ENCODE measurements around the gene SFMBT1.
"Not testable (repeated sequence)": the region's sequence is repeated elsewhere in the genome, so short reads cannot be mapped to it uniquely, and the experiment has no call there.

SFMBT1 gene

GRCh38 chr3:53073553-53074365 is 27.9 kb upstream of the SFMBT1 start:
- no peak for DNase-seq (ENCODE audit: low spot score)

- DNase-seq (ENCODE audit: low spot score): peak; percentile 41
Measured at GRCh38 chr3:53072653-53073552, 27.0 kb upstream of the SFMBT1 start.

DNA sequence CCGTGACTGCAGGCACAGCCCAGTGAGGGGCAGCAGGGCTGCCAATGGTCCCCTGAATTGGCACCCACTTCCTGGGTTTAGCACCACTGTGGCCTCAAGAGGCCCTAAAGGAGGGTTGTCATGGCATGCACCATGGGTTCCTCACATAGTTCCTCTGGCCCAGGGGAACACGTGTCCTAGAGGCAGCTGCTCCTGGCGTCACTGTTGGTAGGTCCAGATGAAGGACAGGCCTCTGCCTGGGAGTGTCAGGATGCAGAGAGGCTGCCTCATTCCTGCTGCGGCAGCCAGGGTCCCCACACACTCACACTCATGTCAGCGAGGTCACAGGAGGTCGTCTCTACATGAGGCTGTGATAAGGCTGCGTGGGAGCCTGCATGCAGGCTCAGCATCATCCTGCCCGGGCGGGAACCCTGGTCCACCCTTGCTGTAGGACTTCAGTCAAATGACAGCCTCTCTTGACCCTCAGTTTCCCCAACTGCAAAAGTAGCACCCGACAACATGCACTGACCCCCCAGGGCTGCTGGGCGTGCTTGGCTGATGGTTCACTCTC is 26.1 kb upstream of the SFMBT1 start:
- DNase-seq (ENCODE audit: low spot score): no peak

DNA sequence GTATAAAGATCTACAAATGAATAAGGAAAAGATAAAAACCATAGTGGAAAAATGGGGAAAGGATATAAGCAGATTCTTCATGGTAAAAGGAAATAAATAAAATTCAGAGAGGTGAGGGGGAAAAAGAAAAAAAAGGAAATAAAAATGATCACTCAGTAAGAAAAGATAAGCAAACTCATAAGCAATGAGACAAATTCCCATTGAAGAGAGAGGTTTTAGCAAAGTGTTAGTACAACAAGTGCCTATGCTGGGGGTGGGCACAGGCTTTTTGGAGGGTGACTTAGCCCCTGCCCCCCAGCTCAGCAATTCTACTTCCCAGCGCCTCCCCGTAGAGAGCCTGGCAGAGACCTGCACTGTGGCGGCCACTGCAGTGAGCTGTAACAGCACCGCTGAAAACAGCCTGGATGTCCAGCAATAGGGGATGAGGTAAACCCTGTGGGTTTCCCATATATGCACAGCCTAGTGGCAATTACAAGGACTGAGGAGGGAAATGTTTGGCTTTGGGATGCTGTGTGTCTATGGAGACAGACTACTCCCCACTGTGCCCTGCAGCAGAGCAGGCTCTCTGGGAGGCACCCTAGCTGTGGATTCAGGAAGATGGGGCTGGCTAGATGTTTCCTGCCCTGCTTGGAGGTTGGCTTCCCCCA is 23.7 kb upstream of the SFMBT1 start:
- DNase-seq (ENCODE audit: low spot score): no peak

DNA sequence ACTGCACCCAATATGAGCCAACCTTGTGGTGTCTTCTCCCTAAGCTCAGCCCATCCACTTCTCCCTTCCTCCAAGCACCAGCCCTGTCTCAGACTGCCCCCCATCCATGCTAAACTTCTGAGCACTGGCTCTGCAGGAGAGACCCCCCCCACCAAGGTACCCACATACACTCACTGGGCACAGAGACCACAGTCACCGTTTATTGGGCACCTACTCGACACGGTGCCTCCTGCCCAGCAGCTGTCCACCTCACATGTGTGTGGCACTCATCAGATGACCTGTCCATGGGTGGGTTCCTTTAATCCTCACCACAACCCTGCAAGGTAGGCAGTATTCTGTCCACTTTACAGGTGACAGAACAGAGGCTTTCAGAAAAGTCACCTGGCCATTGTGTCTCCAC is 22.3 kb upstream of the SFMBT1 start:
- no peak for DNase-seq (ENCODE audit: low spot score)

GRCh38 chr3:53067567-53067966 is 21.7 kb upstream of the SFMBT1 start:
- DNase-seq (ENCODE audit: low spot score): no peak

DNA sequence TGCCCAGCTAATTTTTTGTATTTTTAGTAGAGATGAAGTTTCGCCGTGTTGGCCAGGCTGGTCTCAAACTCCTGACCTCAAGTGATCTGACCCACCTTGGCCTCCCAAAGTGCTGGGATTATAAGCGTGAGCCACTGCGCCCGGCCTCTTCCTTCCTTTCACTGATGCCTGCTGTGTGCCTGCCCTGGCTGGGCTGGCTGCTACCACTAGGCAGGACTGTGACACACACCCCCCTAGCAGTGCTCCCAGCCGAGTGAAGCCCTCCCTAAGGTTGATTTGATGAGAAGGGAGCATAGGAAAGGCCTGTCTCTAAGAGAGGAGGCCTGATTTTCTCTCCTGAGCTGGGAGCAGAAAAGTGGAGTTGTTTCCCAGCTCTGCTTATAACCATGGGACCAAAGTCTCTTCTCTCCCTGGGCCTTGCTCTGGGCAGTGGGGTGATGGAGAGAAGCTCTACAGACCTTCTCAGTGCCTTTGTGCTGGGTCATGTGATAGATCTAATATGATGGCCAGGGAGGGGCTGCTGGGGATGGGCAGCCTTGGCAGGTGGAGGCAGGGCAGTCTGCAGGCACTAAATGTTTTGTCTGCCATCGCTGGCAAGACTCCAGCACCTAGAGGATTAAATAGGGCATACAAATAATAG is 20.1 kb upstream of the SFMBT1 start:
- no peak for DNase-seq (ENCODE audit: low spot score)

DNA sequence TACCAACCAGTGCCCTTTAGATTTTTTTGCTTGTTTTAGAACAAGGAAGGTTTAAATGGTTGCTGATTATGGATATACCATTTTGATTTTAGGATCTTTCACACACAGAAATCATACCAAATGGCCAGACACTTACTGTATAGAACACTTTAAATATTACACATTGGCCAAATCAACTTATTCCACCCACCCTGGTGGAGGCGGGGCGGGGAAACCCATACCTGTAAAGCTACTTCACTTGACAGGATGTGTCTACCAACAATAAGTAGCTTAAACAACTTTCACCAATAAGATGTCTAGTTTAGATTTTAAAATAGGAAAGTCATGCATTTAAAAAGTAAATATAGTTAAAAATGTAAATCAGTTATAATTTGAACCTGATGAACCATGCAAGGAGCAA is 17.0 kb upstream of the SFMBT1 start:
- no peak for DNase-seq (ENCODE audit: low spot score)

- DNase-seq (ENCODE audit: low spot score): peak; percentile 19
Measured at GRCh38 chr3:53056442-53056841, 10.6 kb upstream of the SFMBT1 start.

DNA sequence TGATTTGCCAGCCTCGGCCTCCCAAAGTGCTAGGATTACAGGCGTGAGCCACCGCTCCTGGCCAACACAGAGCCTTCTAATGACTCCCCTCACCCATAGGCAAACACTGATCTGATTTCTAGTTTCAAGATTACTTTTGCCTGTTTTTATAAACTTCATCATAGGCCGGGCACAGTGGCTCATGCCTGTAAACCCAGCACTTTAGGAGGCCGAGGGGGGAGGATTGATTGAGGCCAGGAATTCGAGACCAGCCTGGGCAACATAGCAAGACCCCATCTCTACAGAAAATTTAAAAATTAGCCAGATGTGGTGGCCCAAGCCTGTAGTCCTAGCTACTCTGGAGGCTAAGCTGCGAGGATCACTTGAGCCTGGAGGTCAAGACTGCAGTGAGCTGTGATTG is 8.4 kb upstream of the SFMBT1 start:
- not testable (repeated sequence) for DNase-seq (ENCODE audit: low spot score)

DNA sequence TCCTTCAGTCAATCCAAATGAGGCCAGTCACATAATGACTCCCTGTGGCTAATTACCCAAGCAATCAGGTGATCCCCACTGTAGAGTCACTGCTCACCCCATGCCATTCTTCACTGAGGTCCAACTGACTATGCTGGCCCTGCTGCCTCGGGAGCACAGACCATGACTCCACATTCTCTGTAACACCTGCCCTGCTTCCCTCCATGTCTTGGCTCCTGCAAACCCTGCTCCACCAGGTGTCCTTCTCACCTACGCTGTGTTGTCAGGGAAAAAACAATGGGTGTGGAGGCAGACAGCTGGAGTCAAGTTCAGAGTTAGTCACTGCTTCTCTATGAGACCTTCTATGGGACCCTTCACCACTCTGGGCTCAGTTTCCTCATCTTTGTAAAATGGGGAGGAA is 6.1 kb upstream of the SFMBT1 start:
- no peak for DNase-seq (ENCODE audit: low spot score)

DNA sequence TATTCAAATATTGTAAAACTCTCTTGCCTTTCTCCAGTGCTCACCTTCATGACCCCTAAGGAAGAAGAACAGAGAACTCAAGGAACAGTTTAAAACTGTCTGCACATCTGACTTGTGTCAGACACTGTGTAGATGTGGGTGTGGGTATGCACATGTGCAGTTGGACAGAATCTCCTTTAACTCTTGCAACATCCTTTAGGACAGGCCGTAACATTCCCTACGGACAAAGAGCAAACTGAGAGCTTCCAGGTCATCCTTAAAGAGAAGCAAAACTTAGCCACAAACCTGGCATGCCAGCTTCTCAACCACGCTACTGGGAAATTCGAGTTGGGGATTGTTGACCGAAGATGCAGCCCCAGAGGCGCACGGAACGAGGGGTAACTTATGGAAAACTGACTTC is 4.1 kb upstream of the SFMBT1 start:
- no peak for DNase-seq (ENCODE audit: low spot score)

- peak; percentile 38 for DNase-seq (ENCODE audit: low spot score)
Measured at GRCh38 chr3:53046171-53047170, 598 bp upstream of the SFMBT1 start.

- DNase-seq (ENCODE audit: low spot score): peak; percentile 64
Measured at GRCh38 chr3:53044711-53045517, 959 bp downstream of the SFMBT1 start.

DNA sequence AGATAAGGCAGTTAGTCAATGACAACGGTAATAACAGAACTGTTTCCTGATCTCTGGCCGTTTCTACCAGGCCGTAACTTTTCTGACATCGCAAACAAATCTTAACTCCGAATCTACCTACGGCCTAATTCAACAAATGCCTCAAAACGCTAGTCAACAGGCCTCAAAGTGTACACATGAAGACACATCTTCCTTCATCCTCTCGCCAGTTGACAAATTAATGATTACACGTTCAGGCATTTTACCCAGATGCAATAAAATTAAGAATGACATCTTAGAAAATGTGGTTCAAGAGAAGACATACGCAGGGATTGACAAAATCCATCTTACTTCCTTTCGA is 1.5 kb downstream of the SFMBT1 start:
- no peak for DNase-seq (ENCODE audit: low spot score)

- DNase-seq (ENCODE audit: low spot score): no peak
Measured at GRCh38 chr3:53043738-53044137, 2.1 kb downstream of the SFMBT1 start.

- no peak for DNase-seq (ENCODE audit: low spot score)
Measured at GRCh38 chr3:53042651-53043050, 3.2 kb downstream of the SFMBT1 start.

DNA sequence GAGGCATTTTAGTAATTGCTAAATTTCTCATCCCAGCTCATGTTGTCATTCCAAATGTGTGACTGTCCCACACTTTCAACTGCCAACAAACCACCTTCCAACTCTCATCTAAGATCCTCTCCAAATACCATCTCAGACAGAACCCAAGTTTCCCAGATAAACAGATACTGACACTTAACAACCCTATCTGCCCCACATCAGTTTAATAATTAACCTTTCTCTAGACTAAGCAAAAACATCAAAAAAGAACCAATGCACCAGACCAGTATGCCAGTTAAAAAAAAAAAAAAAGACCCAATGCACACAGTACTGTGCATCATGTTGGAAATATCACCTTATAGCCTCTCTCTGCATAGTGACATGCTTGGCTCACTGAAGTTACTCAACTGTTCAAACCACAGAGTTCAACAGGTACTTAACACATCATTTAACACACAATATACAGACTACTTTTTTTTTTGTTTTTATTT is 5.5 kb downstream of the SFMBT1 start:
- DNase-seq (ENCODE audit: low spot score): no peak

- DNase-seq (ENCODE audit: low spot score): no peak
Measured at GRCh38 chr3:53039376-53039752, 6.5 kb downstream of the SFMBT1 start.
